H1 (cell line): ENCODE data around the gene DUSP2. TPM values are rescaled to one million over a fixed set of nuclear protein-coding genes. Genes with fewer than 3 reads are reported as not detected.

Source experiments
- EGR1 ChIP-seq: IDR thresholded peaks from 2 replicates; pipeline ENCODE4 v1.6.1; 2011; ENCODE audit warnings: low read depth, low read length, borderline replicate concordance
- SAP30 ChIP-seq: fragments of 300-600 bp; sonication (generic); IDR thresholded peaks from 2 replicates; pipeline ENCODE4 v1.7.1; 2012; ENCODE audit warnings: low read length, moderate library complexity, mild to moderate bottlenecking, inconsistent platforms; ENCODE audit not compliant: insufficient read depth, insufficient replicate concordance
- SIRT6 ChIP-seq: IDR thresholded peaks from one replicate; pipeline ENCODE4 v1.7.1; 2012; ENCODE audit warnings: low read length, inconsistent platforms
- polyA plus RNA-seq, 7 experiments: library from polyadenylated mRNA; depleted of rRNA in 3 of 7; stranded (reverse) in 5 of 7; unstranded in 2 of 7; fragments of >200 nt in 5 of 7; fragments of 200-250 nt in 2 of 7; gene quantifications; 1 replicate in 5 of 7; 2 replicates in 1 of 7; 4 replicates in 1 of 7; pipeline versions ENCODE4 v1.2.1 to v1.2.3, GENCODE V29; 2011 to 2013; ENCODE audit warnings: missing spikeins in 2 of 7, mixed read lengths in 2 of 7
- total RNA-seq: library from RNA; stranded (reverse); fragmentation: NEBNext Ultra II Directional; extraction: Animal tissue kit (Norgen Biotek cat#: 25700); gene quantifications from 2 replicates; pipeline ENCODE4 v1.2.1, GENCODE V29; 2021
- TF ChIP-seq, protein P1 (sequence below), 3 experiments: IDR thresholded peaks; 1 replicate in 2 of 3; 2 replicates in 1 of 3; pipeline versions ENCODE4 v1.5.1 to v1.6.1; 2011; ENCODE audit warnings: low read length in 3 of 3, mild to moderate bottlenecking in 3 of 3, inconsistent platforms in 2 of 3, low read depth in 1 of 3, moderate library complexity in 1 of 3; ENCODE audit not compliant: insufficient read depth in 1 of 3; ENCODE audit errors: control extremely low read depth in 1 of 3
- TF ChIP-seq, protein P2 (sequence below): IDR thresholded peaks from 2 replicates; pipeline ENCODE4 v1.6.1; 2012; ENCODE audit warnings: inconsistent platforms

Gene DUSP2
- total and polyA plus RNA-seq, 2 of the 8 experiments (the other 6 are each of a cell fraction or from before 2014, with no cell fraction given): 10.1 to 10.4 TPM

DNA sequence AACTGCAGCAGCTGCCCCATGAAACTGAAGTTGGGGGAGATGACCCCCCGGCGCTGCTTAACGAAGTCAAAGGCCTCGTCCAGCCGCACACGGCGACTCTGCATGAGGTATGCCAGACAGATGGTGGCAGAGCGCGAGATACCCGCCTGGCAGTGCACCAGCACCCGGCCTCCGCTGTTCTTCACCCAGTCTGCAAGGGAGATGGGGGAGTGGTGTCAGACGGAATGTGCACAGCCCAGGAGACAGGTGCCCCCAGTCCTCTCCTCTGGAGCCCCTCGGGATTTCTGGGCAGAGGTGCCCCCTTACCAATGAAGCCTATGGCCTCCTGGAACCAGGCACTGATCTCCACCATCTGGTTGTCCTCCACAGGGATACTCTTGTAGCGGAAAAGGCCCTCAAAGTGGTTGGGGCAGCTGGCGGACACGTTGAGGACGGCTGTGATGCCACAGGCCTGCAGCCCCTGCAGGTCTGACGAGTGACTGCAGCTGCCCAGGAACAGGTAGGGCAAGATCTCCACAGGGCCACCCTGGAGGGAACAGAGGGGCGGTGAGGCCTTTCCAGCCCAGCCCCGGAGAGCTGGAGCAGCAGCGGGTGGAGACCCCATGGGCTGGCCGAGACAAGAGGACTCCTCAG, 1.3 kb downstream of the DUSP2 start (continued):
- TF ChIP-seq, protein P1, sequence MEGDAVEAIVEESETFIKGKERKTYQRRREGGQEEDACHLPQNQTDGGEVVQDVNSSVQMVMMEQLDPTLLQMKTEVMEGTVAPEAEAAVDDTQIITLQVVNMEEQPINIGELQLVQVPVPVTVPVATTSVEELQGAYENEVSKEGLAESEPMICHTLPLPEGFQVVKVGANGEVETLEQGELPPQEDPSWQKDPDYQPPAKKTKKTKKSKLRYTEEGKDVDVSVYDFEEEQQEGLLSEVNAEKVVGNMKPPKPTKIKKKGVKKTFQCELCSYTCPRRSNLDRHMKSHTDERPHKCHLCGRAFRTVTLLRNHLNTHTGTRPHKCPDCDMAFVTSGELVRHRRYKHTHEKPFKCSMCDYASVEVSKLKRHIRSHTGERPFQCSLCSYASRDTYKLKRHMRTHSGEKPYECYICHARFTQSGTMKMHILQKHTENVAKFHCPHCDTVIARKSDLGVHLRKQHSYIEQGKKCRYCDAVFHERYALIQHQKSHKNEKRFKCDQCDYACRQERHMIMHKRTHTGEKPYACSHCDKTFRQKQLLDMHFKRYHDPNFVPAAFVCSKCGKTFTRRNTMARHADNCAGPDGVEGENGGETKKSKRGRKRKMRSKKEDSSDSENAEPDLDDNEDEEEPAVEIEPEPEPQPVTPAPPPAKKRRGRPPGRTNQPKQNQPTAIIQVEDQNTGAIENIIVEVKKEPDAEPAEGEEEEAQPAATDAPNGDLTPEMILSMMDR (IDR thresholded peaks at IDR 0.05; ENCODE audit: control extremely low read depth in 1 of 3, insufficient read depth in 1 of 3, low read depth in 1 of 3, low read length in 3 of 3): peak in 2 of 3 experiments; percentile 55 to 73; a peak in 3 of 4 replicates
- TF ChIP-seq EGR1: no peak
- no peak for TF ChIP-seq SIRT6
- no peak for TF ChIP-seq SAP30
- TF ChIP-seq, protein P2, sequence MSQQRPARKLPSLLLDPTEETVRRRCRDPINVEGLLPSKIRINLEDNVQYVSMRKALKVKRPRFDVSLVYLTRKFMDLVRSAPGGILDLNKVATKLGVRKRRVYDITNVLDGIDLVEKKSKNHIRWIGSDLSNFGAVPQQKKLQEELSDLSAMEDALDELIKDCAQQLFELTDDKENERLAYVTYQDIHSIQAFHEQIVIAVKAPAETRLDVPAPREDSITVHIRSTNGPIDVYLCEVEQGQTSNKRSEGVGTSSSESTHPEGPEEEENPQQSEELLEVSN: no peak; the same call in 1 of the 2 replicates
